PC-9 (cell line): ENCODE results near the gene KIAA1958. TPM values are rescaled to one million over a fixed set of nuclear protein-coding genes. Genes with fewer than 3 reads are reported as not detected.

Experiments
- BruUV-seq: library from RNA; stranded (reverse); fragments of 400-500 nt; replicated peaks from 2 replicates; lab custom pipeline; 2021; lab: Mats Ljungman, UMichigan
- CTCF ChIA-PET: fragments of 300-600 bp; sonication (Branson Sonifier 250); formaldehyde crosslinking; loops from one replicate; lab custom pipeline; 2022; ENCODE audit warnings: antibody characterized with exemption; lab: Charles Lee
- POLR2A ChIA-PET: fragments of 300-600 bp; sonication (Branson Sonifier 250); formaldehyde crosslinking; loops from one replicate; lab custom pipeline; 2022; ENCODE audit warnings: antibody characterized with exemption; ENCODE audit not compliant: unreplicated experiment; lab: Charles Lee
- DNase-seq, 2 experiments: peaks; one replicate each; pipeline versions ENCODE4 v3.0.0 to v3.0.0-alpha.2; 2015 to 2022; ENCODE audit warnings: mixed read lengths in 1 of 2
- H2AFZ ChIP-seq: fragments of 200-600 bp; sonication (generic); 2 replicates; pipeline ENCODE4 v1.8.1; 2017; ENCODE audit warnings: antibody characterized with exemption
- H3F3A ChIP-seq: fragments of 200-600 bp; sonication (generic); 2 replicates; pipeline ENCODE4 v1.8.1; 2017; ENCODE audit warnings: antibody characterized with exemption, mild to moderate bottlenecking, low read depth; ENCODE audit not compliant: insufficient read depth
- H3K27ac ChIP-seq: fragments of 200-600 bp; sonication (generic); 2 replicates; pipeline ENCODE4 v1.6.1; 2016; ENCODE audit warnings: mixed run types
- H3K27me3 ChIP-seq: fragments of 200-600 bp; sonication (generic); 2 replicates; pipeline ENCODE4 v1.6.1; 2016; ENCODE audit warnings: low read depth, mixed run types; ENCODE audit not compliant: insufficient read depth
- H3K36me3 ChIP-seq: fragments of 200-600 bp; sonication (generic); 2 replicates; pipeline ENCODE4 v1.6.1; 2016; ENCODE audit warnings: low read depth, mixed run types
- H3K4me1 ChIP-seq: fragments of 200-600 bp; sonication (generic); replicated peaks from 2 replicates; pipeline ENCODE4 v1.6.1; 2016; ENCODE audit warnings: mixed run types; ENCODE audit not compliant: insufficient read depth
- H3K4me2 ChIP-seq: fragments of 200-600 bp; sonication (generic); 2 replicates; pipeline ENCODE4 v1.6.1; 2017; ENCODE audit warnings: mixed run types
- H3K4me3 ChIP-seq: fragments of 200-600 bp; sonication (generic); 2 replicates; pipeline ENCODE4 v1.6.1; 2016; ENCODE audit warnings: mixed run types
- H3K79me2 ChIP-seq: fragments of 200-600 bp; sonication (generic); 2 replicates; pipeline ENCODE4 v1.6.1; 2017; ENCODE audit warnings: low read depth, mixed run types
- H3K9me2 ChIP-seq: fragments of 200-600 bp; sonication (generic); 2 replicates; pipeline ENCODE4 v1.8.1; 2017; ENCODE audit warnings: mild to moderate bottlenecking; ENCODE audit not compliant: insufficient read depth
- H3K9me3 ChIP-seq: fragments of 200-600 bp; sonication (generic); 2 replicates; pipeline ENCODE4 v1.8.1; 2016; ENCODE audit warnings: low read depth; ENCODE audit not compliant: insufficient read depth
- H4K20me1 ChIP-seq: fragments of 200-600 bp; sonication (generic); 2 replicates; pipeline ENCODE4 v1.8.1; 2017; ENCODE audit not compliant: insufficient read depth
- CTCF ChIP-seq: fragments of 200-600 bp; sonication (generic); conservative IDR thresholded peaks from 2 replicates; pipeline ENCODE4 v1.6.1; 2017; ENCODE audit warnings: mixed run types, antibody characterized with exemption, mild to moderate bottlenecking, moderate library complexity
- EZH2 ChIP-seq: fragments of 200-600 bp; sonication (generic); IDR thresholded peaks from 2 replicates; pipeline ENCODE4 v1.8.0; 2017; ENCODE audit warnings: antibody characterized with exemption, low read depth
- intact Hi-C: fragments of 100-400 bp; cut with micrococcal nuclease; formaldehyde crosslinking; loops from one replicate; pipeline ENCODE4 v1.10.0; 2022; ENCODE audit not compliant: unreplicated experiment
- total RNA-seq: library from RNA; stranded (reverse); gene quantifications from 2 replicates; pipeline ENCODE4 v1.2.3, GENCODE V29; 2021

The KIAA1958 gene
- total RNA-seq, 1 experiment from 2014 or later = 19.5 TPM

- no peak overlapping the region for H3K27ac ChIP-seq
- intact Hi-C loops = no loop called here
- no peak overlapping the region for H2AFZ ChIP-seq
- TF ChIP-seq CTCF (no peak), EZH2 (no peak)
- H3K4me2 ChIP-seq = no peak overlapping the region
- H3K9me2 ChIP-seq = no peaks in the 10 kb centered on the region
- H3K4me1 ChIP-seq = no peaks in the 10 kb centered on the region
- ChIA-PET CTCF (no interaction called here), POLR2A (interaction anchor here (0.6 kb wide), 1 partner anchor 263 kb away, joined by 3 read pairs; no protein-coding TSS in a partner anchor)
- H3K9me3 ChIP-seq = no peaks in the 10 kb centered on the region
- no peaks in the 10 kb centered on the region; the same call in 1 of the 2 replicates for H3K36me3 ChIP-seq
- no peaks in the 10 kb centered on the region for H3K79me2 ChIP-seq
- H3K4me3 ChIP-seq = no peak overlapping the region
- H3K27me3 ChIP-seq = no peaks in the 10 kb centered on the region
- no peaks in the 10 kb centered on the region for H4K20me1 ChIP-seq
- H3F3A ChIP-seq = peaks cover 9% of the 10 kb centered on the region; the same call in 1 of the 2 replicates
- no TSS peak for BruUV-seq
- DNase-seq = no peak
Measured at GRCh38 chr9:112439171-112439570, 47.5 kb upstream of the KIAA1958 start.

- intact Hi-C loops = loop anchor here (5.0 to 10.0 kb wide), 2 partner anchors 272 to 355 kb away; no protein-coding TSS in a partner anchor
- Histone ChIP-seq H3K4me1 (no peaks in the 10 kb centered on the region), H3K9me3 (no peaks in the 10 kb centered on the region), H3K27me3 (no peaks in the 10 kb centered on the region), H3K36me3 (no peaks in the 10 kb centered on the region; the same call in 1 of the 2 replicates), H3K79me2 (no peaks in the 10 kb centered on the region), H3K9me2 (no peaks in the 10 kb centered on the region), H3K4me3 (no peak overlapping the region), H3F3A (peaks cover 5% of the 10 kb centered on the region; the same call in 1 of the 2 replicates), H3K4me2 (no peak overlapping the region), H4K20me1 (no peaks in the 10 kb centered on the region), H3K27ac (no peak overlapping the region), H2AFZ (no peak overlapping the region)
- ChIA-PET CTCF (no interaction called here), POLR2A (interaction anchor here (0.6 kb wide), 1 partner anchor 263 kb away, joined by 3 read pairs; no protein-coding TSS in a partner anchor)
- BruUV-seq = no TSS peak
- no peak for DNase-seq
- TF ChIP-seq EZH2 (no peak), CTCF (no peak)
Measured at GRCh38 chr9:112439825-112440224, 46.8 kb upstream of the KIAA1958 start.

- no peaks in the 10 kb centered on the region for H3K4me1 ChIP-seq
- H3K27me3 ChIP-seq = no peaks in the 10 kb centered on the region
- BruUV-seq = no TSS peak
- no peaks in the 10 kb centered on the region for H3K79me2 ChIP-seq
- H3K4me3 ChIP-seq = no peak overlapping the region
- H3K27ac ChIP-seq = no peak overlapping the region
- H2AFZ ChIP-seq = no peak overlapping the region
- ChIA-PET POLR2A (interaction anchor here (0.5 to 0.6 kb wide), 2 partner anchors 342 to 860 kb away, joined by 3 to 5 read pairs; no protein-coding TSS in a partner anchor), CTCF (interaction anchor here (0.7 to 1.2 kb wide), 2 partner anchors 268 to 275 kb away, joined by 4 to 7 read pairs; partner anchors contain the start of gene INIP)
- H3K4me2 ChIP-seq = no peak overlapping the region
- H3K36me3 ChIP-seq = no peaks in the 10 kb centered on the region; the same call in 1 of the 2 replicates
- H3F3A ChIP-seq = 0 out of 2 replicates have a peak, but pooled peaks cover 3% of the 10 kb centered on the region
- no peaks in the 10 kb centered on the region for H3K9me2 ChIP-seq
- H4K20me1 ChIP-seq = no peaks in the 10 kb centered on the region
- H3K9me3 ChIP-seq = no peaks in the 10 kb centered on the region
- TF ChIP-seq EZH2 (no peak), CTCF (0 out of 2 replicates have a peak, but pooled peaks have one; percentile 47)
- DNase-seq = no peak
- intact Hi-C loops = loop anchor here (5.0 to 10.0 kb wide), 2 partner anchors 269 to 352 kb away; no protein-coding TSS in a partner anchor
Measured at GRCh38 chr9:112443200-112443599, 43.4 kb upstream of the KIAA1958 start.
